Activated CD4-positive, alpha-beta T cell treated with anti-CD3 and anti-CD28 coated beads, Interleukin-2, amount 10 ng/mL, durations not matched to agents 7 days and 5 days (primary cell): ENCODE results near the gene AFAP1L1. TPM values are rescaled to one million over a fixed set of nuclear protein-coding genes. Genes with fewer than 3 reads are reported as not detected.

ENCODE experiments used
- CTCF ChIA-PET: fragments of 350-600 bp; sonication (Branson Sonifier 250); formaldehyde crosslinking; loops from one replicate; lab custom pipeline; 2021; ENCODE audit warnings: antibody characterized with exemption; lab: Charles Lee
- POLR2A ChIA-PET: fragments of 350-600 bp; sonication (Branson Sonifier 250); formaldehyde crosslinking; loops from one replicate; lab custom pipeline; 2021; ENCODE audit warnings: antibody characterized with exemption; lab: Charles Lee
- DNase-seq: peaks from one replicate; pipeline ENCODE4 v3.0.0-alpha.2; 2020
- H3K27ac Mint-ChIP-seq: one replicate; pipeline ENCODE4 v1.8.0; 2021; ENCODE audit warnings: mild to moderate bottlenecking, moderate library complexity, mixed read lengths
- H3K27me3 Mint-ChIP-seq: one replicate; pipeline ENCODE4 v1.8.0; 2021; ENCODE audit warnings: mixed read lengths
- H3K36me3 Mint-ChIP-seq: one replicate; pipeline ENCODE4 v1.8.0; 2021; ENCODE audit warnings: low read depth, mixed read lengths
- H3K4me1 Mint-ChIP-seq: one replicate; pipeline ENCODE4 v1.8.0; 2021; ENCODE audit warnings: mixed read lengths
- H3K4me3 Mint-ChIP-seq: one replicate; pipeline ENCODE4 v1.8.0; 2021; ENCODE audit warnings: mild to moderate bottlenecking, moderate library complexity, mixed read lengths
- H3K9me3 Mint-ChIP-seq: one replicate; pipeline ENCODE4 v1.8.0; 2021; ENCODE audit warnings: mixed read lengths
- total RNA-seq, 2 experiments: library from RNA; stranded (reverse); gene quantifications; one replicate each; pipeline ENCODE4 v1.2.3, GENCODE V29; 2021

Gene AFAP1L1
- total RNA-seq, 2 experiments from 2014 or later: not detected

- Mint-ChIP-seq H3K27ac (no peak overlapping the region), H3K4me3 (no peak overlapping the region), H3K36me3 (peaks cover 19% of the 10 kb centered on the region), H3K9me3 (no peaks in the 10 kb centered on the region), H3K27me3 (no peaks in the 10 kb centered on the region), H3K4me1 (peaks cover 28% of the 10 kb centered on the region)
- ChIA-PET POLR2A (no interaction called here), CTCF (interaction anchor here (1.6 to 1.9 kb wide), 2 partner anchors 12 to 20 kb away, joined by 4 to 5 read pairs; partner anchors contain the start of gene GRPEL2)
- DNase-seq: no peak
Observed at GRCh38 chr5:149364719-149365118, 93.1 kb downstream of the AFAP1L1 start.

GRCh38 chr5:149365418-149365817, 93.8 kb downstream of the AFAP1L1 start:
- CTCF ChIA-PET: interaction anchor here (0.6 to 3.4 kb wide), 5 partner anchors 11 to 224 kb away, joined by 3 to 8 read pairs (median 5); partner anchors contain the start of gene ABLIM3

GRCh38 chr5:149366169-149366729, 94.6 kb downstream of the AFAP1L1 start:
- H3K4me1 Mint-ChIP-seq: peaks cover 14% of the 10 kb centered on the region
- peaks cover 8% of the 10 kb centered on the region for H3K36me3 Mint-ChIP-seq
- POLR2A ChIA-PET: no interaction called here
- DNase-seq: no peak
- H3K27ac Mint-ChIP-seq: no peak overlapping the region
- H3K9me3 Mint-ChIP-seq: no peaks in the 10 kb centered on the region
- no peak overlapping the region for H3K4me3 Mint-ChIP-seq
- CTCF ChIA-PET: interaction anchor here (0.5 to 3.4 kb wide), 10 partner anchors 8 to 1031 kb away, joined by 3 to 29 read pairs (median 6); partner anchors contain the start of gene PCYOX1L
- no peaks in the 10 kb centered on the region for H3K27me3 Mint-ChIP-seq

More at GRCh38 chr5:149365418-149365817, 93.8 kb downstream of the AFAP1L1 start:
- no peak overlapping the region for H3K27ac Mint-ChIP-seq
- H3K4me1 Mint-ChIP-seq: peaks cover 21% of the 10 kb centered on the region
- peaks cover 13% of the 10 kb centered on the region for H3K36me3 Mint-ChIP-seq
- H3K27me3 Mint-ChIP-seq: no peaks in the 10 kb centered on the region
- no peaks in the 10 kb centered on the region for H3K9me3 Mint-ChIP-seq
- no peak overlapping the region for H3K4me3 Mint-ChIP-seq
- no peak for DNase-seq
- POLR2A ChIA-PET: no interaction called here

- H3K4me1 Mint-ChIP-seq: peaks cover 12% of the 10 kb centered on the region
- no peaks in the 10 kb centered on the region for H3K9me3 Mint-ChIP-seq
- ChIA-PET POLR2A (interaction anchor here (0.6 kb wide), 1 partner anchor 72 kb away, joined by 3 read pairs; no protein-coding TSS in a partner anchor), CTCF (interaction anchor here (0.7 to 5.8 kb wide), 24 partner anchors 9 to 244 kb away, joined by 3 to 29 read pairs (median 4); partner anchors contain the start of gene PCYOX1L)
- H3K4me3 Mint-ChIP-seq: no peak overlapping the region
- DNase-seq: peak; percentile 64
- H3K36me3 Mint-ChIP-seq: peaks cover 8% of the 10 kb centered on the region
- peak overlapping the region; percentile 34 for H3K27ac Mint-ChIP-seq
- no peaks in the 10 kb centered on the region for H3K27me3 Mint-ChIP-seq
Observed at GRCh38 chr5:149367249-149367971, 95.8 kb downstream of the AFAP1L1 start.

GRCh38 chr5:149367972-149368645, 96.5 kb downstream of the AFAP1L1 start:
- POLR2A ChIA-PET: no interaction called here
- CTCF ChIA-PET: interaction anchor here (0.7 to 5.8 kb wide), 24 partner anchors 8 to 243 kb away, joined by 3 to 29 read pairs (median 4); partner anchors contain the start of gene PCYOX1L
- Mint-ChIP-seq H3K27ac (no peak overlapping the region), H3K9me3 (no peaks in the 10 kb centered on the region), H3K4me3 (no peak overlapping the region), H3K27me3 (no peaks in the 10 kb centered on the region), H3K36me3 (peaks cover 3% of the 10 kb centered on the region), H3K4me1 (peaks cover 12% of the 10 kb centered on the region)
- DNase-seq: no peak

GRCh38 chr5:149370878-149371277, 99.2 kb downstream of the AFAP1L1 start:
- ChIA-PET CTCF (interaction anchor here (1.0 to 5.8 kb wide), 7 partner anchors 10 to 72 kb away, joined by 3 to 22 read pairs (median 9); partner anchors contain the start of gene PCYOX1L), POLR2A (no interaction called here)
- H3K4me1 Mint-ChIP-seq: peaks cover 12% of the 10 kb centered on the region
- H3K27me3 Mint-ChIP-seq: no peaks in the 10 kb centered on the region
- no peaks in the 10 kb centered on the region for H3K9me3 Mint-ChIP-seq
- no peak overlapping the region for H3K4me3 Mint-ChIP-seq
- peak overlapping the region; percentile 28 for H3K27ac Mint-ChIP-seq
- no peak for DNase-seq
- peaks cover 3% of the 10 kb centered on the region for H3K36me3 Mint-ChIP-seq

- ChIA-PET CTCF (interaction anchor here (0.6 to 5.8 kb wide), 18 partner anchors 10 to 593 kb away, joined by 3 to 22 read pairs (median 3); partner anchors contain the start of gene PCYOX1L), POLR2A (no interaction called here)
- Mint-ChIP-seq H3K27me3 (no peaks in the 10 kb centered on the region), H3K27ac (peak overlapping the region; percentile 28), H3K9me3 (no peaks in the 10 kb centered on the region), H3K4me3 (no peak overlapping the region), H3K4me1 (peaks cover 12% of the 10 kb centered on the region), H3K36me3 (peaks cover 3% of the 10 kb centered on the region)
- DNase-seq: peak; percentile 74
Observed at GRCh38 chr5:149371296-149371962, 99.8 kb downstream of the AFAP1L1 start.

- CTCF ChIA-PET: interaction anchor here (0.6 to 5.8 kb wide), 18 partner anchors 10 to 593 kb away, joined by 3 to 22 read pairs (median 3); partner anchors contain the start of gene PCYOX1L
- no peak overlapping the region for H3K4me3 Mint-ChIP-seq
- no peaks in the 10 kb centered on the region for H3K9me3 Mint-ChIP-seq
Observed at GRCh38 chr5:149372076-149372795, 100.6 kb downstream of the AFAP1L1 start.

GRCh38 chr5:149372932-149373331, 101.3 kb downstream of the AFAP1L1 start:
- no peaks in the 10 kb centered on the region for H3K9me3 Mint-ChIP-seq
- H3K4me1 Mint-ChIP-seq: peaks cover 4% of the 10 kb centered on the region
- no peak overlapping the region for H3K4me3 Mint-ChIP-seq
- no peak for DNase-seq
- ChIA-PET POLR2A (no interaction called here), CTCF (interaction anchor here (1.0 to 2.1 kb wide), 6 partner anchors 9 to 177 kb away, joined by 3 to 10 read pairs (median 4); partner anchors contain the start of gene PCYOX1L)
- no peaks in the 10 kb centered on the region for H3K27me3 Mint-ChIP-seq
- H3K36me3 Mint-ChIP-seq: no peaks in the 10 kb centered on the region
- no peak overlapping the region for H3K27ac Mint-ChIP-seq

More at GRCh38 chr5:149372076-149372795, 100.6 kb downstream of the AFAP1L1 start:
- Mint-ChIP-seq H3K27me3 (no peaks in the 10 kb centered on the region), H3K36me3 (peaks cover 3% of the 10 kb centered on the region), H3K27ac (no peak overlapping the region), H3K4me1 (peaks cover 8% of the 10 kb centered on the region)
- no peak for DNase-seq
- POLR2A ChIA-PET: no interaction called here

- POLR2A ChIA-PET: no interaction called here
- Mint-ChIP-seq H3K4me1 (peaks cover 4% of the 10 kb centered on the region), H3K4me3 (no peak overlapping the region), H3K27ac (no peak overlapping the region), H3K9me3 (no peaks in the 10 kb centered on the region), H3K27me3 (no peaks in the 10 kb centered on the region), H3K36me3 (no peaks in the 10 kb centered on the region)
- no peak for DNase-seq
- CTCF ChIA-PET: interaction anchor here (0.6 to 1.7 kb wide), 2 partner anchors 12 to 72 kb away, joined by 3 to 5 read pairs; no protein-coding TSS in a partner anchor
Observed at GRCh38 chr5:149374303-149374702, 102.6 kb downstream of the AFAP1L1 start.

- CTCF ChIA-PET: interaction anchor here (0.6 to 1.7 kb wide), 3 partner anchors 12 to 72 kb away, joined by 3 to 5 read pairs (median 4); no protein-coding TSS in a partner anchor
- POLR2A ChIA-PET: no interaction called here
- Mint-ChIP-seq H3K27me3 (no peaks in the 10 kb centered on the region), H3K9me3 (no peaks in the 10 kb centered on the region), H3K4me1 (peaks cover 4% of the 10 kb centered on the region), H3K4me3 (no peak overlapping the region), H3K27ac (no peak overlapping the region), H3K36me3 (no peaks in the 10 kb centered on the region)
- DNase-seq: no peak
Observed at GRCh38 chr5:149374801-149375200, 103.1 kb downstream of the AFAP1L1 start.
